PC-9 (cell line): ENCODE results near the gene USF2. TPM values are rescaled to one million over a fixed set of nuclear protein-coding genes. Genes with fewer than 3 reads are reported as not detected.
A peak's percentile ranks its signal among the peaks of the same experiment; 100 is the strongest.

Experiments used
- BruUV-seq: library from RNA; stranded (reverse); fragments of 400-500 nt; replicated peaks from 2 replicates; lab custom pipeline; 2021; lab: Mats Ljungman, UMichigan
- CTCF ChIA-PET: fragments of 300-600 bp; sonication (Branson Sonifier 250); formaldehyde crosslinking; loops from one replicate; lab custom pipeline; 2022; ENCODE audit warnings: antibody characterized with exemption; lab: Charles Lee
- POLR2A ChIA-PET: fragments of 300-600 bp; sonication (Branson Sonifier 250); formaldehyde crosslinking; loops from one replicate; lab custom pipeline; 2022; ENCODE audit warnings: antibody characterized with exemption; ENCODE audit not compliant: unreplicated experiment; lab: Charles Lee
- DNase-seq, 2 experiments: peaks; one replicate each; pipeline versions ENCODE4 v3.0.0 to v3.0.0-alpha.2; 2015 to 2022; ENCODE audit warnings: mixed read lengths in 1 of 2
- H2AFZ ChIP-seq: fragments of 200-600 bp; sonication (generic); 2 replicates; pipeline ENCODE4 v1.8.1; 2017; ENCODE audit warnings: antibody characterized with exemption
- H3F3A ChIP-seq: fragments of 200-600 bp; sonication (generic); 2 replicates; pipeline ENCODE4 v1.8.1; 2017; ENCODE audit warnings: antibody characterized with exemption, mild to moderate bottlenecking, low read depth; ENCODE audit not compliant: insufficient read depth
- H3K27ac ChIP-seq: fragments of 200-600 bp; sonication (generic); 2 replicates; pipeline ENCODE4 v1.6.1; 2016; ENCODE audit warnings: mixed run types
- H3K27me3 ChIP-seq: fragments of 200-600 bp; sonication (generic); 2 replicates; pipeline ENCODE4 v1.6.1; 2016; ENCODE audit warnings: low read depth, mixed run types; ENCODE audit not compliant: insufficient read depth
- H3K36me3 ChIP-seq: fragments of 200-600 bp; sonication (generic); 2 replicates; pipeline ENCODE4 v1.6.1; 2016; ENCODE audit warnings: low read depth, mixed run types
- H3K4me1 ChIP-seq: fragments of 200-600 bp; sonication (generic); replicated peaks from 2 replicates; pipeline ENCODE4 v1.6.1; 2016; ENCODE audit warnings: mixed run types; ENCODE audit not compliant: insufficient read depth
- H3K4me2 ChIP-seq: fragments of 200-600 bp; sonication (generic); 2 replicates; pipeline ENCODE4 v1.6.1; 2017; ENCODE audit warnings: mixed run types
- H3K4me3 ChIP-seq: fragments of 200-600 bp; sonication (generic); 2 replicates; pipeline ENCODE4 v1.6.1; 2016; ENCODE audit warnings: mixed run types
- H3K79me2 ChIP-seq: fragments of 200-600 bp; sonication (generic); 2 replicates; pipeline ENCODE4 v1.6.1; 2017; ENCODE audit warnings: low read depth, mixed run types
- H3K9me2 ChIP-seq: fragments of 200-600 bp; sonication (generic); 2 replicates; pipeline ENCODE4 v1.8.1; 2017; ENCODE audit warnings: mild to moderate bottlenecking; ENCODE audit not compliant: insufficient read depth
- H3K9me3 ChIP-seq: fragments of 200-600 bp; sonication (generic); 2 replicates; pipeline ENCODE4 v1.8.1; 2016; ENCODE audit warnings: low read depth; ENCODE audit not compliant: insufficient read depth
- H4K20me1 ChIP-seq: fragments of 200-600 bp; sonication (generic); 2 replicates; pipeline ENCODE4 v1.8.1; 2017; ENCODE audit not compliant: insufficient read depth
- CTCF ChIP-seq: fragments of 200-600 bp; sonication (generic); conservative IDR thresholded peaks from 2 replicates; pipeline ENCODE4 v1.6.1; 2017; ENCODE audit warnings: mixed run types, antibody characterized with exemption, mild to moderate bottlenecking, moderate library complexity
- EZH2 ChIP-seq: fragments of 200-600 bp; sonication (generic); IDR thresholded peaks from 2 replicates; pipeline ENCODE4 v1.8.0; 2017; ENCODE audit warnings: antibody characterized with exemption, low read depth
- intact Hi-C: fragments of 100-400 bp; cut with micrococcal nuclease; formaldehyde crosslinking; loops from one replicate; pipeline ENCODE4 v1.10.0; 2022; ENCODE audit not compliant: unreplicated experiment
- total RNA-seq: library from RNA; stranded (reverse); gene quantifications from 2 replicates; pipeline ENCODE4 v1.2.3, GENCODE V29; 2021

USF2 gene
- total RNA-seq, 1 experiment from 2014 or later: 98.2 TPM

- H3K36me3 ChIP-seq: no peaks in the 10 kb centered on the region
- no TSS peak for BruUV-seq
- CTCF ChIA-PET: no interaction called here
- DNase-seq: no peak
- TF ChIP-seq EZH2 (no peak), CTCF (no peak)
- H3K27ac ChIP-seq: no peak overlapping the region
- POLR2A ChIA-PET: no interaction called here
- H3K27me3 ChIP-seq: no peaks in the 10 kb centered on the region
- no peaks in the 10 kb centered on the region for H4K20me1 ChIP-seq
- H3K9me3 ChIP-seq: no peaks in the 10 kb centered on the region
- H3F3A ChIP-seq: peaks cover 5% of the 10 kb centered on the region; the same call in 1 of the 2 replicates
- H3K4me2 ChIP-seq: no peak overlapping the region
- H3K9me2 ChIP-seq: no peaks in the 10 kb centered on the region
- no peak overlapping the region for H2AFZ ChIP-seq
- peaks cover 5% of the 10 kb centered on the region for H3K4me1 ChIP-seq
- H3K79me2 ChIP-seq: no peaks in the 10 kb centered on the region
- no peak overlapping the region for H3K4me3 ChIP-seq
- intact Hi-C loops: no loop called here
Observed at GRCh38 chr19:35241417-35241816, 27.3 kb upstream of the USF2 start.

DNA sequence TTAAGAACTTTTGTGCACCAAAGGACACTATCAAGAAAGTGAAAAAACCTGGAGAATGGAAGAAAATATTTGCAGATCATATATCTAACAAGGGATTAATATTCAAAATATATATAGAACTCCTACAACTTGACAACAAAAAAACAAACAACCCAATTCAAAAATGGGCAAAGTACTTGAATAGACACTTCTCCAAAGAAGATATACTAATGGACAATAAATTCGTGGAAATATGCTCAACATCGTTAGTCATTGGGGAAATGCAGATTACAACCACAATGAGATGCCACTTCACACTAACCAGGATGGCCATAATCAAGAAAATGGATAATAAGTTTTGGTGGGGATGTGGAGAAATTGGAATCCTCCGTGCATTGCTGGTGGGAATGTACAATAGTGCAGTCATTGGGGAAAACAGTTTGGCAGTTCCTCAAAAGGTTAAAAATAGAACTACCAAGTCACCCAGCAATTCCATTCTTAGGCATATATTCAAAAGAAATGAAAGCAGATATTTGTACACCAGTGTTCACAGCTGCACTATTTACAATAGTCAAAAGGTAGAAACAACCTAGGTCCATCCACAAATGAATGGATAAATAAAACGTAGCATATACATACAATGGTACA lies 22.2 kb upstream of the USF2 start:
- intact Hi-C loops: loop anchor here (5.0 kb wide), 1 partner anchor 179 kb away; no protein-coding TSS in a partner anchor
- ChIA-PET POLR2A (no interaction called here), CTCF (no interaction called here)
- H3K36me3 ChIP-seq: peaks cover 11% of the 10 kb centered on the region
- peaks cover 10% of the 10 kb centered on the region; the same call in 1 of the 2 replicates for H4K20me1 ChIP-seq
- H3K9me3 ChIP-seq: no peaks in the 10 kb centered on the region
- peaks cover 27% of the 10 kb centered on the region for H3K79me2 ChIP-seq
- peak overlapping the region; percentile 94 for H3K4me2 ChIP-seq
- peak overlapping the region; percentile 95 for H3K27ac ChIP-seq
- no peaks in the 10 kb centered on the region for H3K9me2 ChIP-seq
- no peak for TF ChIP-seq CTCF
- no peak for DNase-seq
- H3K27me3 ChIP-seq: no peaks in the 10 kb centered on the region
- H3K4me3 ChIP-seq: peak overlapping the region; percentile 89
- peaks cover 27% of the 10 kb centered on the region for H3K4me1 ChIP-seq
- no peak overlapping the region for H2AFZ ChIP-seq
- BruUV-seq: no TSS peak
- H3F3A ChIP-seq: peaks cover 20% of the 10 kb centered on the region

GRCh38 chr19:35247526-35248309 lies 21.0 kb upstream of the USF2 start:
- H3K4me1 ChIP-seq: peaks cover 27% of the 10 kb centered on the region
- H3K27ac ChIP-seq: peak overlapping the region; percentile 95
- ChIA-PET CTCF (interaction anchor here (1.0 kb wide), 1 partner anchor 203 kb away, joined by 3 read pairs; no protein-coding TSS in a partner anchor), POLR2A (interaction anchor here (0.6 kb wide), 1 partner anchor 131 kb away, joined by 3 read pairs; no protein-coding TSS in a partner anchor)
- no peaks in the 10 kb centered on the region for H3K9me2 ChIP-seq
- H4K20me1 ChIP-seq: peaks cover 15% of the 10 kb centered on the region; the same call in 1 of the 2 replicates
- peaks cover 36% of the 10 kb centered on the region for H3K79me2 ChIP-seq
- H3K9me3 ChIP-seq: no peaks in the 10 kb centered on the region
- H3F3A ChIP-seq: peaks cover 24% of the 10 kb centered on the region
- H3K36me3 ChIP-seq: peaks cover 11% of the 10 kb centered on the region
- H3K4me3 ChIP-seq: peak overlapping the region; percentile 89
- peak overlapping the region; percentile 55 for H2AFZ ChIP-seq
- no peaks in the 10 kb centered on the region for H3K27me3 ChIP-seq
- TF ChIP-seq EZH2 (no peak), CTCF (peak; percentile 59)
- peak; percentile 91 to 96 for DNase-seq
- H3K4me2 ChIP-seq: peak overlapping the region; percentile 94
- TSS peak; percentile 94 for BruUV-seq
- intact Hi-C loops: loop anchor here (1.0 to 5.0 kb wide), 7 partner anchors 21 to 469 kb away; partner anchors contain the start of gene USF2
